ENCODE results near the gene SLC52A3.
"Not testable (repeated sequence)": the region's sequence is repeated elsewhere in the genome, so short reads cannot be mapped to it uniquely, and the experiment has no call there.

SLC52A3 gene

DNA sequence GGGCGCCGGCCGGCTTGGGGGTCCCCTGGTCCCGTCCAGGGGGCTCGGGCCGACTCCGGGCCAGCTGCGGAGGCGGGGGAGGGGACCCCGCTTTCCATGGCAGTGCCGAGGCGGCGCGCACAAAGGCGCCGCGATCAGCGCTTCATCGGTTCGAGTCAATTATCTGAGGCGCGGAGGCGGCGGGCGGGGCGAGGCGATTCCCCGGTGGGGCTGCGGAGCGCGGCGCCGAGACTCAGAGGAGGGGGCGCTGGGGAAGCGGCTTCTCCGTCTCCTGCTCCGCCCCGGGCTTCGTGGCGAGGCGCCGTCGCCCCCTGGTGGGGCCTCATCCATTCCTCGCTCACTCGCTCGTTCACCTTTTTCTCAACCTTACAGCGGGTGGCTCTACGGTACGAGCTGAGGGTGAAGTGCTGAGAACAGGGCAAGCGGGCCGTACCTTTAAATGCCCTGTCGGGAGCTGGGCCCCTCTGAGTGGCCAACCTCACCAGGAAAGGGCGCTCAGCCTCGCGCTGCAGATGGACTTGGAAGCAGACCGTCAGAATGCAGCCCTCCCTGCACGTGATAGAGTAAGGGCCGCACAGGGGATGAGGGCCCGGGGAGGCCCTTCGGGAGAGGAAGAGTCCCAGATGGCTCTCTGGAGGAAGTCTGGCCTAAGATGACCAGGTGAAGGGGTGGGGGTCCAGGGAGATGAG, 39.9 kb downstream of the SLC52A3 start:
- peak; percentile 76 for DNase-seq

DNA sequence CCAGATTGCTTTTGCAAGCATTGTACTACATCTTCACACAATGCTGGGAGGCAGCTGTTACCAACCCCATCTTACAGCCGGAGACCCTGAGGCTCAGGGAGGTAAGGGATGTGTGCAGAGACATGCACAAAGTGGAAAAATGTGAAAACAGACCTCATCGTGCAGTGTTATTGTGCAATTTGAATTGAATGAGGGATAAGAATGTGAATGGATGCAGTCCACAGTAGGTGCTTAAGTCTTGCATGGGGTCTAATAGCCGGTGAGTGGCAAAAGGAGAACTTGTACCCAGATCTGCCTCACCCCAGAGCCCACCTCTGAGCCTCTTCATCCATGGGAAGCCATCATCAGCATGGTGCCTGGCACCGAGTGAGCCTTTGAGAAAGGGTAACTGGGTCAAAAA, 42.1 kb downstream of the SLC52A3 start:
- DNase-seq, result no peak

DNA sequence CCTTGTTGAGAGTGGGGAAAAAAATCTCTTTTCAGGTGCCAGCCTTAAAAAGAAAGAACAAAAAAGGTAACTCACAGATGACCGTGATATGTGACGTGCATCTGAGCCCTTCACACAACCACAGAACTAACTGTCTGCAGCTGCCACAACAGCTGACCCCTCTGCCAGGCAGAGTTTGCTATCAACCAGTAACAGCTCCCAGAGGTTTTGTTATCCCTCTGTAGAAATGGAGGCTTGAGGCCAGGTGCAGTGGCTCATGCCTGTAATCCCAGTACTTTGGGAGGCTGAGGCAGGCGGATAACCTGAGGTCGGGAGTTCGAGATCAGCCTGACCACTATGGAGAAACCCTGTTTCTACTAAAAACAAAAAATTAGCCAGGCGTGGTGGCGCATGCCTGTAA, 42.8 kb downstream of the SLC52A3 start:
- no peak for DNase-seq

DNA sequence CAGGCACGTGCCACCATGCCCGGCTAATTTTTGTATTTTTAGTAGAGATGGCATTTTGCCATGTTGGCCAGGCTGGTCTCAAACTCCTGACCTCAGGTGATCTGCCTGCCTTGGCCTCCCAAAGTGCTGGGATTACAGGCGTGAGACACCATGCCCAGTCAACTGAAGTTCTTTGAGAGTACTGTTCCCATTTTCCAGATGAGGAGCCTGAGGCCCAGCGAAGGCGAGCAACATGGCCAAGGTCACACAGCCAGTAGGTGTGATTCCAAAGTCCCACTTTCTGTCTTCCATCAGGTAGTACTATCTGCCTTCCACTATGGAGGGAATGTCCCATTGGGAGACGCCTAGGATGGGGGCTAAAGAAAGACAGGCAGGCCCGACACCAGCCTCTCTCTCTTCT, 43.5 kb downstream of the SLC52A3 start:
- not testable (repeated sequence) for DNase-seq

DNA sequence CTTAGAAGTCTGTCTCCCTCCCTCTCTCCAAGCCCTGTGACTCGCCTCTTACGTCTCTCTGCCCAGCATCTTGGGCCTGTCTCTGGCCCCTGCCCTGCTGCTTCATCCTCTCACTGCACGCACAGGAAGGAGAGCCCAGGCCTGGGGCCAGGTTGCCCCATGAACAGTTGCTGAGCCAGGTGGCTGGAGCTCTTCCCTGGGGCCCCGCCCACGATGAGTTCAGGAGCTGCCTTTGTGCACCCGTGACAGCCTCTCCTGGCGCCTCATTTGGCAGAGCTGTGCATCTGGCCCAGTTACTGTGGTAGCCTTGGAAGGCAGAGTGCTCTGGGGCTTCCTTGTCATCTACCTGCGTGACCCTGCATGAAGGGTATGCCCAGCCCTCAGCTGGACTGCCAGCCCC, 44.5 kb downstream of the SLC52A3 start:
- DNase-seq, result no peak

DNA sequence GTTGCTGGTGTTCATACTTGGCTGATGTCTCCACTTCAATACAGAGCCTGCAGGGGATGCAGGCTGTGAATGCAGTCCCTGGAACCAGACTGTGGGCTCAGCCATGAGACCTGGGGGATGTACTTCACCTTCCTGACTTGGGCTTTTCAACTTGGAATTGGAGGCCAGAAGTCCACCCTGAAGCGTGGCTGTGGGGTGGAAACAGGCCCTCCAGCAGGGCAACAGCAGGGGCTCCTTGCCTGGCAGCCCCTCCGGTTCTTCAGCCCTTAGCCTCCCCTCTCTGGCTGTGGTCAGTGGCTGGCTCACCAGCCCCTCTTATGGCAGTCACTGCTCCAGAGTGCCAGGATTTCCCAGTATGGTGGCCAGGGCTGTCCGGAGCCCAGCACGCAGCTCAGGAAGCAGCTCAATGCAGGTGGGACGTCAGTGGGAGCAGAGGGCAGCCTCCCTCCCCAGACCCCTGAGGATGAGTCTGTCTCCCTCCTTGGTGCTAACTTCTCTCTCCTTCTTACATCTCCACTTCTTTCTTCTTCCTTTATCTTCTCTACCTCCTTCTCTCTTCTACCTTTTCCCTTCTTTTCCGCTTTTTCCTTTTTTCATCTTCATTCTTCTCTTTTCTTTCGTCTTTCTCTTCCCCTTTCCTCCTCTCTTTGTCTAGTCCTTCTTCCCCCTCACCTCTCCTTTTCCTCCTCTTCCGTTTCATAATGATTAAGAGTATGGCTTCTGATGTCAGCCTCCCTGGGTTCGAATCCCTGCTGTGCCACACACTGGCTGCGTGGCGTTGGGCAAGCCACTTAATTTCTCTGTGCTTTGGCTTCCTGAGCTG, 45.3 kb downstream of the SLC52A3 start:
- no peak for DNase-seq

DNA sequence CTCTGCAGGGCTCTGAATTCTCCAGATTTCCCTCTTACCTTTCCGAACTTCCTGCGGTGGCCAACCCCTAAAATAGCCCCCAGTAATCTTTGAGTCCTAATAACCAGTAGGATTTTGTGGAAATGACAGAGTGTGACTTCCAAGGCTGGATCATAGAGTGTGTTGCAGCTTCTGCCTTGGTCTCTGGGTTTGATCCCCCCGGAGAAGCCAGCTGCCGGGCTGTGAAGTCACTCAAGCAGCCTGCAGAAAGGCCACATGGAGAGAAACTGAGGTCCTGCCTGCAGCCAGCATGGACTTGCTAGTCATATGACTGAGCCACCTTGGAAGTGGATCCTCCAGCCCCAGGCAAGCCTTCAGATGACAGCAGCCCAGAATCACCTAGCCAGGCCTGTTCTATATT, 46.4 kb downstream of the SLC52A3 start:
- no peak for DNase-seq

DNA sequence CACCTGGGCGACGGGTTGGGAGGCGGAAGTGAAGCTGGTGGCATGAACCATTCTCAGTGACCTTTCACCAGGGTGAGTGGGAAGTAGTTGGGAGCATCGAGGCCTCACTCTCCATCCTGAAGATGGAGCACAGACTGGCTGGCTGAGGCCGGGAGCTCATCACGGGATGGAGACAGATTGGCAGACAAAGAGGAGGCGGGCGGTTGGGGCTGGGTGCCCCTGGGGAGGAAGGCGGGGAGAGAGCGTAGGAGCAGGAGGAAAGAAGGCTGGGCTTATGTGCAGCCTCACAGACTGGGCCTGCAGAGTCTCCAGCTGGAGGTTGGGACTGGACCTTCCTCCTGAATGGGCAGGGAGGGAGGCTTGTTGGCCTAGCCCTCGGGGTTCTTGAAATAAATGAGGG, 48.5 kb downstream of the SLC52A3 start:
- no peak for DNase-seq

DNA sequence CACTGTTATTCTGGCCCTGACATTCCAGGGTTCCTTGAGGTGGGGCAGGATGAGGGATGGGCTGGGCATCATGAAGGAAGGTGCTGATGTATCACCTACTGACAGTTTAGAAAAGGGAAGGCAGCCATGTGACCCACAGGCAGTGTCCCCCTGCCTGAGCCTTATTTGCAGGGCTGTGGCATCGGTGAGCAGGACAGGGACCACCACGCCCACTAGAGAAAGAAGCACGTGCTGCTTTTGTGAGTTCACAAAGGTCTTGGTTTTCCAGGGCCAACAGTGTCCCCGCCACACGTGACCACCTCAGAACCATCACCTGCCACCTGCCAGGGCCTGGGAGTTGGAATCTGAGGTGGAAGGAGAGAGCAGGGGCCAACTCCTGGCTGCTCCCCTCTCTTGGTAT, 49.2 kb downstream of the SLC52A3 start:
- no peak for DNase-seq

DNA sequence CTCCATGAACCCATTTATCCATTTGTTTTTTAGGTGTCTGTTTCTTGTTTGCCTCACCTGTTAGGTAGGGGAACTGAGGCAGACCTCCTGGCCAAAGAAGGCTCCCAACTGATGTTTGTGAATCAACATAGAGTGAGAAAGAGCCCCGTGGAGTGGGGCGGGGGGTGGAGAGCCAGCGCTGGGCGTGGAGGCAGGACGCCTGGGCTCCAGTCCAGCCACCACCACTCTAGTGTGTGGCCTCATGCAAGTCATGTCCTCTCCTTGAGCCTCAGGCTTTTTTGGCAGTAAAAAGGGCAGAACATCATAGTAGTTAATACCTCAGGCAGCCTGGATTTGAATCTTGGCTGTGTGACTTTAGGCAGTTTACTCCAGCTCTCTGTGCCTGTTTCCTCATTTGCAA, 50.5 kb downstream of the SLC52A3 start:
- DNase-seq, result no peak

DNA sequence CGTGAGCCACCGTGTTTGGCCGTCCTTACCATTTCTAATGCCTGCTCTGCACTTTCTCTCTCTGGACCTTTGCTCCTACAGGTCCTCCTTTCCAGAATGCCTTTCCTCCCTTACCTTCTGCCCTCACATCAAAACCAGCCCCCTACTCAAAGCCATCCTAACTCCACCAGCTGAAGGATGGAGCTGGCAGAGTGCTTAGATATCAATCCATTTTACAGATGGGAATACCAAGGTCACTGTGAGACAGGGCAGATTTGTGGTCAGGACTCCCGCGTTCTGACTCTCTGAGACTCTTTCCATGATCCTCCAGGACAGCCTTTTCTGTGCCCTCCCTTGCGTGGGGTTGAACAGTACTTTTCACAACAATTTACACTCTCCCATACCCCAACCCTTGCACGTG, 51.0 kb downstream of the SLC52A3 start:
- no peak for DNase-seq

DNA sequence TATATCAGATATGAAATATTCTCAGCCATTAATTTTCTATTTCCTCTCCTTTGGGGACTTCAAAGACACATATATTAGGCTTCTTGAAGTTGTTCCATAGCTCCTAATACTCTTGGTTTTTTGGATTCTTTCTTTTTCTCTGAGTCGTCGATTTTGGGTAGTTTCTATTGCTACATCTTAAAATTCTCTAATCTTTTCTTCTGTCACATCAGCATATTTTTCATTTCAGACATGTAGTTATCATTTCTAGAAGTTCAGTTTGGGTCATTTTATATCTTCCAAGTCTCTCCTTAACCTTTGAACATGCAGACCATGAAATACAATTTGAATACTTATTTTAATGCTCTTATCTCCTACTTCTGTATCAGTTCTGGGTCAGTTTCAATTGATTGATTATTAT, 53.8 kb downstream of the SLC52A3 start:
- DNase-seq, result no peak

DNA sequence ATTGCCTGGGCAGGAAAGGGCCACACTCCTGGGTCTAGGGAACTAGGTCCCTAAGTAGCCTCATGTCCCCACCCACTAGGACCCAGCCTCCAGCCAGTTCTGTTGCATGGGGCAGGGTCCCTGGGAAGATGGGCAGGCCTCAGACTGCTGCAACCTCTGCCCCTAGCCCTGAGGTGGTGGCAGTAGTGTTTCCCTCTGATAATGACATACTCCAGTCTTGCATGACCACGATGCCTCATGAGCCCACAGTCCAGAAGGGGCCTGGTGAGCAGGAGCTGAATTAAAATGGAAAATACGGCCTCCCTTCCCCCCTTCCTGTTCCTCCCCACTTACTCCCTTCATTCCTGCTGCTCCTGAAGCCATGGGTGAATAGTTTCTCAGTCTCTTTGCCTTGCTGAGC, 56.7 kb downstream of the SLC52A3 start:
- DNase-seq, result peak; percentile 24

DNA sequence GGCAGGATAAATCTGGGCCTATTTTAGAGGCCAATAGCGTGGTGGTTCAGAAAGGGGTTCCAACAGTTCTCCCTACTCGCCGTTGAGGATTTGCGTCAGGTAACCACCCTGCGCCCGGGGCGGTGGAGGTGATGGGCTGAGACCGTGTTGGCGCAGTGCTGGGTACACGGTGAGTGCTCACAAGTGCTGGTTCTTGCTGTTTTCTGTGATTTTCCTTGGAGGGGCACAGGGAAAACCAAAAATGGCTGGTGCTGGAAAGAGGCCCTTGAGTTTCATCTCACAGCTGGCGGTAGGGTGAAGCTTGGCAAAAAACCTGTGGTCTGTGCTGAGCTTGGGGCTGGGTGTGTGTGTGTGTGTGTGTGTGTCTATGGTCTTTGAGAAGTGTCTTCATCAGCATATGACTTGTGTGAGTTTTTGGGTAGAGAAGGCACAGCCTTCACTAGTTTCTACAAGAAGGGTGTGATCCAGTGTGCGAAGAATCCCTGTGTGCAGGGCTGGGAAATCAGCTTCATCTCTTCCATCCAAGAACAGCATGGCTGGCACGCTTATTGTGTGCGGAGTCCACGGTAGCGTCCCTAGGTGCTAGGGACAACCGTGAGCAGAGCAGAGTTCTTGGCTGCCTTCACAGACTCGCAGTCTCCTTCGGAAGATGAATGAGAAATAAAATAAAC, 57.4 kb downstream of the SLC52A3 start:
- peak; percentile 41 for DNase-seq
